ENCODE measurements around the gene AKAP12. TPM values are rescaled to one million over a fixed set of nuclear protein-coding genes. Genes with fewer than 3 reads are reported as not detected.
"Not testable (repeated sequence)": the region's sequence is repeated elsewhere in the genome, so short reads cannot be mapped to it uniquely, and the experiment has no call there.

The AKAP12 gene
- total RNA-seq, 1 donor from 2014 or later, result 54.4 TPM

DNA sequence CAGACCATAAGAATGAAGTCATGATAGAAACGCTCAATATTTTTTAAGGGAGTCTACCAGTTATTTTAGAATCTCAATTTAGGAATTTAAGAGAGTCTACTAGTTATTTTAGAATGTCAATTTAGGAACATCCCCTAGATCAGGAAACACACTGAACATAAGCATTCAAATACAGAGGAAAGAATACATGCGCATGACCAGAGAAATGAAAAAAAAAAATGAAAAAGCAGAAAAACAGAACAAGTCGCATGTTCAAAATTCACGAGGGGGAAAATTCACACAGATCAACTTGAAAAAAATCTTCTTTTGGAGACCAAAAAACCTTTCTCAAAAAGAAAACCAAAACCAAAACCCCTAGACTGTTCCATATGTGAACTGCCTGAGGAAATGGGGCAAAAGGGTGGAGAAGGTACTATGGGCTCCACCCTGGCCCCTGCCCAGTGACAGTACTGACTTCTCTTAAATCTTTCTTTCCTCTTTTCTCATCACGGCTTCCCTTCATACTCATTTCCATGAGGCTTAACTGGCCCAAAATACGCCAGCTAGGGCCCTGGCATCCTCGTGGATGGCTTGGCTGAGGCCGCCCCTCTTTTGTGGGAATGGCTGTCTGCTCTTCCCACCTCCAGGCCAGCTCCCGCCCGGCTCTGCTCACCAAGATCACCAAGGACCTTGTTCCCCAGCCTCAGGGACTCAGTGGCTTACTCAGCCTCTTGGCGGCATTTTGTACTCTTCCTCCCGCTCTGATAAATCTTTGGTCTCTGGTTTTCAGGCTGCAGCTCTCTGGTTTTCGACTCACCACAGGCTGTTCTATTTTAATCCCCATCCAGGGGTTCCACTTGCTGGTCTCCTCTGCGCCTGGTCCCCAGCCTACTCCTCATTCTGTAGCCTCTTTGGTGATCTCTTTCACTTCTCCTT, 140.4 kb downstream of the AKAP12 start:
- no peak for DNase-seq (ENCODE audit: low read depth)

DNA sequence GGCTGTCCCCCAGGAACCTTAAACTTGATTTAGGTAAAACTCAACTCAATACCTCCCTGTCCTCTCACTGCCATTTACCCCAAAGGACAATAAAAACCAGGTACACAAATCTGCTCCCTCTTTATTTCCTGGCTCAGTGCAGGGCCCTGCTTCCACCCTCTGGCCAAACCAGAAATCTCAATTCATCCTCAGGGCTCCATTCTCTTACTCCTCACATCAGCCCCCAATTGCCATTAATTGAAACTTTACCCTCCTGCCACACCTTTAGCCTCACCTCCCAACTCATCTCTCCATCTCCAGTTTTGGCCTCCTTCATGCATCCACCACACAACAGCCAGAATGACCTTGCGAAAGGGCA, 141.1 kb downstream of the AKAP12 start:
- no peak for DNase-seq (ENCODE audit: low read depth)

DNA sequence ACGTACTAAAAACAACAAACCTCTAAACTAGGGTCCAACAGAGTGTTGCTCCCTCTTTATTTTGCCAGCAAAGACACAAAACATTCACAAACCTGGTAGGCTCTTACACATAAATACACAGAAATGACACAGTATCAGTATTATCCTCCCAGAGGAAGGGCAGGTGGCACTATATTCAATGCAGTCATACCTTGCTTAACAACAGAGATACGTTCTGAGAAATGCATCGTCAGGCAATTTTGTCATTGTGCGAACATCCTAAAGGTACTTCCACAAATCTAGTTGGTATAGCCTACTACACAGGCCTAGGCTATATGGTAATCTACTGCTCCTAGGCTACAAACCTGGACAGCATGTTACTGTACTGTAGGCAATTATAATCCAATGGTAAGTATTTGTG, 142.0 kb downstream of the AKAP12 start:
- DNase-seq (ENCODE audit: low read depth), result no peak

DNA sequence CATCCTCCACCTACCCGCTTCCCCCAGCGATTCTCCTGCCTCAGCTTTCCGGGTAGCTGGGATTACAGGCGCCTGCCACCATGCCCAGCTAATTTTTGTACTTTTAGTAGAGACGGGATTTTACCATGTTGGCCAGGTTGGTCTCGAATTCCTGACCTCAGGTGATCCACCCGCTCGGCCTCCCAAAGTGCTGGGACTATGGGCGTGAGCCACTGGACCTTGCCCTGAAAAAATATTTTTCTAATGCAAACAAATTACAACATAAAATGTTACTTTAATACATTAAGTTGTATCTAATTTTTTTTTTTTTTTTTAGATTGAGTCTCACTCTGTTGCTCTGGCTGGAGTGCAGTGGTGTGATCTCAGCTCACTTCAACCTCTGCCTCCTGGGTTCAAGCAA, 142.9 kb downstream of the AKAP12 start:
- DNase-seq (ENCODE audit: low read depth), result not testable (repeated sequence)

DNA sequence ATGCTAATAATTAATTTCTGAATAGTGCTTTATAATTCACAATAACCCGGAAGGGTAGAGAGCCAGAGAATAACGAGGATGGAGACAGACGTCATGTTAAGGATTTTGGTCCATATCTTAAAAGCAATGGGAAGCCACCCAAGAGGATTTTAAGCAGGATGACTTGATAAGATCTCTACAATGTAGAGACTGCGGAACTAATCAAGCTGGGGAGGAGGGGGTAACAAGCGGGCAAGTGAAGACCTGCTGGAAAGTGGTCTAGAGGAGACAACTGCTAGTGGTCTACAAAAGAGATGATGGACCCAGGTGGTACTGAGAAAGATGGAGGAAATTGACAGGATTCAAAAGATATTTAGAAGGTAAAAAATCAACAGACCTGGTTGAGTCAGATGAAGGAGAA, 144.4 kb downstream of the AKAP12 start:
- DNase-seq (ENCODE audit: low read depth), result no peak

DNA sequence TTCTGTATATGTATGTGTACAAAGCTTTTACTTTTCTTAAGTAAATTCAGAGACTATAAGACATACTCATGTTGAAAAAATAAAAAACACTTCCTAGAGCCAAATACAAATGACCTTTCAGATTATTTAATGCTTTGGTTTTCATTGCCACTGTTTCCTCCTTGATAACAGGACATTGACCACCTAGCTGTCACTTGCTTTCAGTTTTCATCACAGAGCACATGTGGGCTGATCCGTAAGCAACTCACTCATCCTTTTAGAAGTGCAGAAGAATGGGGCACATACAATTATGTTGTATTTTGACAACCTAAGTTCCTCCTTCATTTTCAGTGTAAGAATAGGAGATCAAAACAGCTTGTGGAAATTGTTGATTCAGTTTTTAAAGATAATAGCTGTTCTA, 145.4 kb downstream of the AKAP12 start:
- no peak for DNase-seq (ENCODE audit: low read depth)

DNA sequence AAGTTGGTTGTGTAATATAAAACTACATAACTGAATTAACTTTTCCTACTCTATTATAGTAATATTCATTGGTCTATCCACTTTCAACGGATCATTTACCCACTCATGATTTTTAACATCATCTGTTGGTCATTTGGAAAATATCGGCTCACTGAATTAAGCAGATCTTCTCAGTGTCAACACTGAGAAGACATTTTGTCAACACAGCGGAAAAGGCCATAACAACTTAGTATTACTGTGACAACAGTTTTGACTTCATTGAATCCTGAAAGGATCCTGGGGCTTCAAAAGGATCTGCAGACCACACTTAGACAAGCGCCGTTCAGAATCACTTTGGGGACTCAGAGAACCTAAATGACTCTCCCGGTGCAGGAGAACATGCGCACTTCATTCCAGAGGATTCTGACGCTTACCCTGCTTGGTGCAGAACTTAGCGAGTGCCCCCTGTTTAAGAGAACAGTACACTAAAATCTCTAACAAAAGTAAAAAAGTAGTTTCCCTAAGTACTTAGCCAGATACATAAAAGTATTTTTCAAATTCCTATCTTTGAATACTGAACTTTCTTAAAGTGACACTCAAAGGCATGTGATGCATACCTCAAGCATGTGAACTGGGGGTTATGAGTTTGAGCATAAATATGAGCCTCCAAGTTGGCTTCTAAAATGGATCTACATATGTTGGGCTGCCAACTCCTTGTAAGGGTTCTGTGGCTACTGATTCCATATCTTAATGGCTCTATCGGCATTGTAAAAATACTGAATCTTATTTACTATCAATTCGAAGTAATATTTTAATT, 147.6 kb downstream of the AKAP12 start:
- DNase-seq (ENCODE audit: low read depth), result peak; percentile 27

DNA sequence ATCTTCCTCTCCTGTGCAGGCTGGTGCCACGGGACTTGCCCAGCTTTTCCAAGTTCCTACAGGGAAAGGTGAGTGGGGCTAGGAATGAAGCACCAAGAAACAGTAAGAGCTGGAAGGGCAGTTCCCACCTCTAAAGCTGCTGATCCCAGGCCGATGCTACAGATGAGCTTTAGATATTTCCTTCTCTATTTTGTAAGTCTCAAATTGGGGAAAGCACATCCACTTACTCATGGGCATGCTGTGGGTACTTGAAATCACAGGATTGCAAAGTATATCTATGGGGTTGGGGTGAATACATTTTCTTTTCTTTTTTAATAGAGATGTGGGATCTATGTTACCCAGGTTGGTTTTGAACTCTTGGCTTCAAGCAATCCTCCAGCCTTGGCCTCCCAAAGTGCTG, 148.5 kb downstream of the AKAP12 start:
- DNase-seq (ENCODE audit: low read depth), result no peak

DNA sequence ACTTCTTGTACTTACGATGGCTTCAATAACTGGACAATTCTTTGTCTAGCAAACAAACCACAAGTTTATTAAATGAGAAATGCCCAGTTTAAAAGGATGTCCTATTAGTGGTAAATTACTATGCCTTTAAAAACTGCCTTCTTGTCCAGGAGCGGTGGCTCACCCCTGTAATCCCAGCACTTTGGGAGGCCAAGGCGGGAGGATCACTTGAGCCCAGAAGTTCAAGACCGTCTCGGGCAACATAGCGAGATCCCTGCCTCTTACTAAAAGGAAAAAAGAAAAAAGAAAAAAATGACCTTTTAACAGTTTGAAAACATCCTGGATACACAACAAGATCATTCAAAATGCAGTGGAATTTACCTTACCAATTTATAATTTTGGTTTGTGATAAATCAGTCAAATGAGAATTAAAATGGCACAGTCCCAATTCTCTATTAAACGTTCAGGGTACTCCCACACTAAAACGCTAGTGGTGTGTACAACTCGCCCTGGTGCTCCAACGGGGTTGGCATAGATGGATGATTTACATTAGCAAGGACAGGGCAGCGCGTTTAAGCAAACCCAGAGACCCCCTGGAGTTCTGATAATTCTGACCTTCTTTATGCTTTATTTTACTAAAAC, 149.3 kb downstream of the AKAP12 start:
- DNase-seq (ENCODE audit: low read depth), result no peak

DNA sequence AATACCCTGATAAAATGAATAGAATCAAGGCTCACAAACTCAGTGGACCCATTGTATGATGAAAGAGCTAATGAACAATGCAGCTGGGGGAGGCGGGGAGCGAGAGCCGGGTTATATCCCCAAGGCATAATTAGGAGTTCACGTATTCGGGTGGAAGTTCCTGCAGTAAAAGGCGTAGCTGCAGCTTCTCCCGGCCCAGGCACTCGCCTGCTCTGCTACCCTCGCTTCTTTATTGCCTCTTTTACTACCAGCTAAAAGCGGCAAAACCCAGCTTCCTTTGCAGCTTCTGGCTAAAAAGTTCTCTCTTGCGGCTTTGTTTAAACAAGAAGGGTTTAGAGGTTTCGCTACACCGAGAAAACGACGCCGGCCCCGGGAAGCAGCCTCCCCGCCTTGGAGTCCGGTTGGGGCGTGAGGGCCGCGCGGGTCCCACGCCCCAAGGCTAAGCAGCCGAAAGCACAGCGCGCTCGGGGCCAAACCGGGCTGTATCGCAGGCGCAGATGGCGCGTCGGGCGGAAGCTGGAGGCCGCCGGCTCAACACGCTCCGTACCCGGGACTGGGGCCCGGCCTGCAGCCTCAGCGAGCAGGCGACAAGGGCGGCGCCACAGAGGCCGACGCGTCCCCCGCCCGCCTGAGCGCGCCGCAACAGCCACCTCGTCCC, 150.0 kb downstream of the AKAP12 start:
- peak; percentile 77 for DNase-seq (ENCODE audit: low read depth)

DNA sequence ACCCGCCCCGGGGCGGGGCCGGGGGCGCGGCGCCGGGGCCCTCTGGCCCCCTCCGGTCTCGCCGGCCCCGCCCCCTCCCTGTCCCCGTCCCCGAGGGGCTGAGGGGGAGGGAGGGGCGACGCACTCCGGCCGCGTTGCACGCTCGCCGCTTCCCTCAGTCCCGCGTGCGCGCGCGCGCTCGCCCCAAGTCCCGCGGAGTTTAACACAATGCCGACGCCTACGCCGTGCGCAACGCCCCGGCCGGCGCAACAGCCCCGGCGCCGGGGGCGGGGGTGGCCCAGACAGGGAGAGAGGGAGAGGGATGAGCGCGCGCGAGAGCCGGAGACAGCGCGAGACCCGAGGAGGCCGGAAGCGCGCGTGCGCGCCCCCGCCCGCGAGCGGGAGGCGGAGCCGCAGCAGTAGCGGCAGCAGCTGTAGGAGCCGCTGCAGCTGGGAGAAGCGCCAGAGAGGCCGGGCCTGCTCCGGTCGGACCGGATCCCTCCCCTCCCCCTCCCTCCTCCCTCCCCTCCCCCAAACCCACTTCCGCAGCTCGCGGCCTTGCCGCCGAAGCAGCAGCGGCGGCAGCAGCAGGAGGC, 150.6 kb downstream of the AKAP12 start:
- DNase-seq (ENCODE audit: low read depth), result peak; percentile 90

DNA sequence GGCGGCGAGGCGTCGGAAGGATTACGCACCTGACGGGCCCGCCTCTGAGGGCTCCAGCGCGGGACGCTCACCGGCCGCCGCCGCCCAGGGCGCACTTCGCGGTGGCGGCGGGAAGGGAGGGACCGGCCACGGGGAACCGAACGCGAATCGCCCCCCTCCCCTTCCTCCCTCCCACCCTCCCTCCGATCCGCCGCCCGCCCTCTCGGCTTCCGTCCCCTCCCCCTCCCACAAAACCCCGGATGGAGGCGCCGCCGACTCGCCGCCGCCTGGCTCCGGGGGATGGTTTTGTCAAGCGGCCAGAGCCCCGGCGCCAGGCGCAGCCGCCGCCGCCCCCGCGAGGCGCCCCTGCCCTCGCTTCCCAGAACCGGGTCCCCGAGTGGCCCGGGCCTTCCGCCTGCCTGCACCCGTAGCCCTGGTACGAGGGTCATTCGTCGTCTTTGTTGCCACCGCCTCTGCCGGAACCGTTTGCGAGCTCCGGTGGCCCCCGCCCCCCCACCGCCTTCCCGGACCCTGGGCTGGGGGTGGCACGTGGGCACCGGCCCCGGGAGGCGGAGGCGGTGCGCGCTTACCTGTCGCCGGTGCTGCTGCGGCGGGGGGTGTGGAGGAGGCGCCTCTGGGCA, 151.2 kb downstream of the AKAP12 start:
- no peak for DNase-seq (ENCODE audit: low read depth)

DNA sequence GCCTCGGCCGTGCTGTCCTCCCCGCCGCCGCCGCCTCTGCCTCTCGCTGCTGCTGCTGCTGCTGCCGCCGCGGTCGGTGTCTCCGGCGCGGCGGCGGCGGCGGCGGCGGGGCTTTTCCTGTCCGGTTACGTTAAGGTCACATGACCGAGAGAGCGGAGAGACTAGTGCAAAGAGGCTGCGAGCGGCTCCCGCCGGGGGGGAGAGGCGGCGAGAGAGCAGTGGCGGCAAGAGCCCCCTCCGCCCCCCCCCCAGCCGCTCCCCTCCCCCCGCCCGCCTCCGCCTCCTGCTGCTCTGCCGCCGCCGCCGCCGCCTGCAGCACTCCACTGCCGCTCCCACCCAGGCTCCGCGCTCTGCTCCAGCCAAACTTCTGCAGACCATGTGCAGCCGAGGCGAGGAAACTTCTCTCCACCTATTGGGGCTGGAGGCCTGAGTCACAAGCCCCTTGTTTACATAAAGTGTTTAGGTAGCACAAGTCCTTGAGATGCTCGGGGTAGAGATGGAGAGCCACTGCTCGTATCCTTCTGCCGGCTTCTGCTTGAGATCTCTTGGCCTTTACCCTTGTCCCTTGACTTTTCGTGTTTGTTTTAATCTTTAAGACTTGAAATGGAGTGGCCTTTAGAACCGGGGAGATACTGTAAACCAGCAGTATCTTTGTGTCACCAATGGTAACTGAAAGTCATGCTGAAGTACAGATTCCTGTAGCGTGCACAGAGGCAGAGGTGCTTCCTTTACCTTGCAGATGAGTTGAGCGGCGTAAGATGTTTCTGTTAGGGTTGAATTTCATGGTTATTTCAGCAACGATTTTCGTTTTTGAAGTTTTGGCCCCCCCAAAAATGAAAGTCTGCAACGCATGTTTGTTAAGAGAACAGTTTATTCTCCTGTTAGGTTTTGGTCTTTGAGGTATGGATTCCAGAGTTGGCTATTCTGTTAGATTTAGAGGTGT, 152.0 kb downstream of the AKAP12 start, which contains the start of gene ZBTB2:
ZBTB2 (minus strand) TSS at position 89 of the 943 bp plus-strand sequence. CDS start 17,922 bp downstream, outside the sequence.
- DNase-seq (ENCODE audit: low read depth), result peak; percentile 62

DNA sequence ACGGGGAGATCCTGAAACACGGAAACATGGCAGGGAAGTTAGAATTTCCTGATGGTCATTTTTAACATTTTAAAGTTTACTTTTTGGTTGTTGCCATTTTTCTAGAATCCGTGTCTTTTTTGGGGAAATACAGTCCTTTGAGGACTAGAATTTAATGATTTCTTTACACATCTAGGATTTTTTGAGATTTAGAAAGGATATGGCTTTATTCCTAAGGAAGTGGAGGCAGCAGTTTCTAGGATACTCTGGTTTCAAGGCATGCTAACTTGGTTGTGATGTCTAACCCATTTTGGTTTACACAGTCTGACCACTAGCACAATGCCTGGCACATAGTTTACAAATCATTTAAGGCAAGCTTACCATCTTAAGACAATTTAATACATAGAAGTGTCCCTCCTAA, 152.7 kb downstream of the AKAP12 start:
- DNase-seq (ENCODE audit: low read depth), result no peak

DNA sequence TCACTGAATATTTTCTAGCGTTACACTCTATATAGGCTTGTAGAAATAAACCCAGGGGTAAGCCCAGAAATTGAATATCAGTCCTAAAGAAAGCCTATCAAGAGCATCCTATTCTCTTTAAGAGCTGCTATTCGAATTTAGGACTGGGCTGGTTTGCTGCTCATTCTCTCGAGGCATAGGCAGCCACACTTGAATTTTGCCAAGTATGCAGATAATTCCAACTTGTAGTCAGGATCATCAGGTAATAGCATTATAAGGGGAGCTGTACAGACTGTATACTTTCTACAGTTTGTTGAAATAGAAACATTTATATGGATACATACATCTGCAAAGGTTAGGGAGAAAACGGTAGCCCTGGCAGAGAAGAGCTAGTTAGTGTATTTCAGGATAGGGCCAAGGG, 153.6 kb downstream of the AKAP12 start:
- DNase-seq (ENCODE audit: low read depth), result no peak

DNA sequence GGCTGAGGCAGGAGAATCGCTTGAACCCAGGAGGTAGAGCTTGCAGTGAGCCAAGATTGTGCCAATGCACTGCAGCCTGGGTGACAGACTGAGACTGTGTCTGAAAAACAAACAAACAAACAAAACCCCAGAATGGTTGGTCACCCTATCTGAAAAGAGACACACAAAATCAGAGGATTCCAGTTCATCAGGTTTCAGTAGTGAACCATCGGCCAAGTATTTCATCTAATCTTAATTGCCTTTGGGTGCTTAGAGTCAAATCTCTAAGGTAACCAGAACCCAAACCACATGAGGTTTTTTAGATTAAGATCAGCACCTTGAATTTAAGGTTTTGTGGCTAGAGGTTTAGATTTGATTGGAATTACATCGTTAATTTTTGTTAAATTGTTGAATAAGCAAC, 159.9 kb downstream of the AKAP12 start:
- DNase-seq (ENCODE audit: low read depth), result peak; percentile 17

DNA sequence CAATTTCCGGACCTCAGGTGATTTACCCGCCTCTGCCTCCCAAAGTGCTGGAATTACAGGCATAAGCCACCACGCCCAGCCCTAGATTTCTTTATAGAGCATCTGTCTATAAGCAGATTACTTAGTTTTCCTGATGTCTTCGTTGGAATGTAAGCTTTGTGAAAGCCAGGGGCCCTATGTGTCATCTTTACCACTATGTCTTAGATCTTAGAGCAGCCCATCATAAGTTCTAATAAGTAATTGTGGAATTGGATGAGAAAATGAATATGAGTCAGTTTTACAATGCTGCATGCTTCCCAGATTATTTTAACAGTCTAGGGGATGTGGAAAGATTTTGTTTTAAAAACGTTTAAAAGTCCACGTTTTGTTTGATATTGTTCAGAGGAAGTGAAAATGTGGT, 160.7 kb downstream of the AKAP12 start:
- DNase-seq (ENCODE audit: low read depth), result no peak

DNA sequence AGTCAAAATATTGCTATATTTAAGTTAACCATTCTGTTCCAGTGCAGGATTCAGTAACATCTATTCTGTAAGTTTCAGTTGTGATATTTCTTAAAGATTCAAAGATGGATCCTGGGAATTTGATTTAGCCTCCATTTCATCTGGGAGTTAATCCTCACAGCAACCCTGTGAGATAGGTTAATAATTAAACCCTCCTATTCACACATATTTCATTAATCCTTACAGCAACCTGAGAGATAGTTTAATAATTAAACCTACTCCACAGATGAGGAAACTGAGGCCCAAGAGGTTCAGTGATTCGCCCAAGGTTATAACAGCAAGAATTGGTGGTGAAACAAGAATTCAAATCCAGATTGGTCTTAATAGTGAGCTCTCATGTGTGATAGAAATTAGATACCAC, 162.5 kb downstream of the AKAP12 start:
- peak; percentile 50 for DNase-seq (ENCODE audit: low read depth)

DNA sequence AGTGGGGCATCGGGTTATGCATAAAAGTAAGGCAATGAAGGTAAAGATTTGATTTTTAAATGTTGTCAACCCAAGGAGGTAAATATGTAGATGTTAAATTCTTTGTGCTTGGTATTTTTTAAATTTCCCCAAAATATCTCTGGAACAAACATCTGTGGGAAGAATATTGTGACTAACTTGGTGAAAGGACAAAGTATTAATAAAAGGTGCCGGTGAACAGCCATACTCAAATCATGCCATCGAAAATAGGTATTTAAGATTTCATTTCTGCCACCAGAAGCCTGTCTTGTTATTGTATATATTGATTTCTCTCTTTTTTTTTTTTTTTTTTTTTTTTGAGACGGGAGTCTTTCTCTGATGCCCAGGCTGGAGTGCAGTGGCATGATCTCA, 164.1 kb downstream of the AKAP12 start:
- DNase-seq (ENCODE audit: low read depth), result no peak
